OCI-LY1 (cell line): Measurements from ENCODE around the gene FBXW4.

Experiments
- H2AFZ ChIP-seq: fragments of 200-600 bp; sonication (generic), shearing (Covaris generic); 2 replicates; pipeline ENCODE4 v1.6.0; 2014; ENCODE audit warnings: antibody characterized with exemption, mild to moderate bottlenecking, low read length
- H3F3A ChIP-seq: fragments of 200-600 bp; sonication (generic), shearing (Covaris generic); 2 replicates; pipeline ENCODE4 v1.6.0; 2014; ENCODE audit warnings: mild to moderate bottlenecking, antibody characterized with exemption, low read length, moderate library complexity; ENCODE audit not compliant: insufficient read depth
- H3K27ac ChIP-seq: fragments of 200-600 bp; sonication (generic); 2 replicates; pipeline ENCODE4 v1.5.1; 2014; ENCODE audit warnings: low read length, mixed run types, mild to moderate bottlenecking, low read depth; ENCODE audit not compliant: poor library complexity, severe bottlenecking
- H3K27me3 ChIP-seq: fragments of 200-600 bp; sonication (generic); 2 replicates; pipeline ENCODE4 v1.6.0; 2014; ENCODE audit warnings: antibody characterized with exemption, mild to moderate bottlenecking, low read length, moderate library complexity; ENCODE audit not compliant: insufficient read depth
- H3K36me3 ChIP-seq: fragments of 200-600 bp; sonication (generic); 2 replicates; pipeline ENCODE4 v1.6.1; 2014; ENCODE audit warnings: mild to moderate bottlenecking, antibody characterized with exemption, low read length, moderate library complexity, mixed read lengths; ENCODE audit not compliant: insufficient read depth
- H3K4me1 ChIP-seq: fragments of 200-600 bp; sonication (generic); 2 replicates; pipeline ENCODE4 v1.5.1; 2014; ENCODE audit warnings: mild to moderate bottlenecking, low read length, moderate library complexity; ENCODE audit not compliant: insufficient read depth, severe bottlenecking
- H3K4me2 ChIP-seq: fragments of 200-600 bp; sonication (generic), shearing (Covaris generic); 2 replicates; pipeline ENCODE4 v1.6.1; 2014; ENCODE audit warnings: low read length
- H3K4me3 ChIP-seq: fragments of 200-600 bp; sonication (generic); 2 replicates; pipeline ENCODE4 v1.5.1; 2014; ENCODE audit warnings: low read length, low read depth, mild to moderate bottlenecking, mixed read lengths; ENCODE audit not compliant: poor library complexity, severe bottlenecking
- H3K79me2 ChIP-seq: fragments of 200-600 bp; shearing (Covaris generic); 2 replicates; pipeline ENCODE4 v1.6.1; 2016; ENCODE audit warnings: mixed run types, low read length, mixed read lengths; ENCODE audit not compliant: insufficient read depth
- H3K9ac ChIP-seq: fragments of 200-600 bp; sonication (generic), shearing (Covaris generic); 2 replicates; pipeline ENCODE4 v1.6.1; 2014; ENCODE audit warnings: mild to moderate bottlenecking, low read length, mixed read lengths
- H3K9me2 ChIP-seq: fragments of 200-600 bp; sonication (generic), shearing (Covaris generic); 2 replicates; pipeline ENCODE4 v1.6.1; 2014; ENCODE audit warnings: low read depth, mild to moderate bottlenecking, low read length, mixed read lengths
- H3K9me3 ChIP-seq: fragments of 200-600 bp; shearing (Covaris generic); 2 replicates; pipeline ENCODE4 v1.6.1; 2014; ENCODE audit warnings: low read length, mixed read lengths
- H4K20me1 ChIP-seq: fragments of 200-600 bp; sonication (generic), shearing (Covaris generic); 2 replicates; pipeline ENCODE4 v1.6.0; 2016; ENCODE audit warnings: mild to moderate bottlenecking, low read length; ENCODE audit not compliant: insufficient read depth
- EZH2 ChIP-seq: fragments of 200-600 bp; sonication (generic), shearing (Covaris generic); IDR thresholded peaks from 2 replicates; pipeline ENCODE4 v1.8.0; 2017; ENCODE audit warnings: borderline replicate concordance, mixed run types, mild to moderate bottlenecking, antibody characterized with exemption, low read length, moderate library complexity, mixed read lengths
- TF ChIP-seq, protein P1 (sequence below): fragments of 200-600 bp; sonication (generic), shearing (Covaris generic); IDR thresholded peaks from 2 replicates; pipeline ENCODE4 v1.5.1; 2017; ENCODE audit warnings: mild to moderate bottlenecking, antibody characterized with exemption, low read length, moderate library complexity, mixed read lengths

The FBXW4 gene

GRCh38 chr10:101672536-101672935 lies 22.4 kb downstream of the FBXW4 start:
- Histone ChIP-seq H3K36me3 (peaks cover 57% of the 10 kb centered on the region), H3K9me3 (no peaks in the 10 kb centered on the region), H3F3A (no peaks in the 10 kb centered on the region), H3K79me2 (no peaks in the 10 kb centered on the region), H3K27ac (no peak overlapping the region), H3K4me2 (no peak overlapping the region), H2AFZ (no peak overlapping the region), H3K4me1 (peaks cover 7% of the 10 kb centered on the region), H3K27me3 (no peaks in the 10 kb centered on the region), H4K20me1 (no peaks in the 10 kb centered on the region), H3K9me2 (no peaks in the 10 kb centered on the region), H3K9ac (no peak overlapping the region), H3K4me3 (no peak overlapping the region)
- no peak for TF ChIP-seq EZH2
- TF ChIP-seq, protein P1, sequence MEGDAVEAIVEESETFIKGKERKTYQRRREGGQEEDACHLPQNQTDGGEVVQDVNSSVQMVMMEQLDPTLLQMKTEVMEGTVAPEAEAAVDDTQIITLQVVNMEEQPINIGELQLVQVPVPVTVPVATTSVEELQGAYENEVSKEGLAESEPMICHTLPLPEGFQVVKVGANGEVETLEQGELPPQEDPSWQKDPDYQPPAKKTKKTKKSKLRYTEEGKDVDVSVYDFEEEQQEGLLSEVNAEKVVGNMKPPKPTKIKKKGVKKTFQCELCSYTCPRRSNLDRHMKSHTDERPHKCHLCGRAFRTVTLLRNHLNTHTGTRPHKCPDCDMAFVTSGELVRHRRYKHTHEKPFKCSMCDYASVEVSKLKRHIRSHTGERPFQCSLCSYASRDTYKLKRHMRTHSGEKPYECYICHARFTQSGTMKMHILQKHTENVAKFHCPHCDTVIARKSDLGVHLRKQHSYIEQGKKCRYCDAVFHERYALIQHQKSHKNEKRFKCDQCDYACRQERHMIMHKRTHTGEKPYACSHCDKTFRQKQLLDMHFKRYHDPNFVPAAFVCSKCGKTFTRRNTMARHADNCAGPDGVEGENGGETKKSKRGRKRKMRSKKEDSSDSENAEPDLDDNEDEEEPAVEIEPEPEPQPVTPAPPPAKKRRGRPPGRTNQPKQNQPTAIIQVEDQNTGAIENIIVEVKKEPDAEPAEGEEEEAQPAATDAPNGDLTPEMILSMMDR, result no peak

- H3K27me3 ChIP-seq, result no peaks in the 10 kb centered on the region
- no peaks in the 10 kb centered on the region for H4K20me1 ChIP-seq
- no peaks in the 10 kb centered on the region for H3K9me3 ChIP-seq
- peaks cover 47% of the 10 kb centered on the region for H3K36me3 ChIP-seq
- H3F3A ChIP-seq, result no peaks in the 10 kb centered on the region
- no peaks in the 10 kb centered on the region for H3K9me2 ChIP-seq
- H3K4me1 ChIP-seq, result peaks cover 7% of the 10 kb centered on the region
- no peaks in the 10 kb centered on the region for H3K79me2 ChIP-seq
- H2AFZ ChIP-seq, result no peak overlapping the region
- H3K27ac ChIP-seq, result no peak overlapping the region
- no peak for TF ChIP-seq EZH2
- TF ChIP-seq, protein P1, result no peak
- H3K9ac ChIP-seq, result no peak overlapping the region
- H3K4me3 ChIP-seq, result no peak overlapping the region
- H3K4me2 ChIP-seq, result no peak overlapping the region
These were observed 23.5 kb downstream of the FBXW4 start for GRCh38 chr10:101671453-101671852.

DNA sequence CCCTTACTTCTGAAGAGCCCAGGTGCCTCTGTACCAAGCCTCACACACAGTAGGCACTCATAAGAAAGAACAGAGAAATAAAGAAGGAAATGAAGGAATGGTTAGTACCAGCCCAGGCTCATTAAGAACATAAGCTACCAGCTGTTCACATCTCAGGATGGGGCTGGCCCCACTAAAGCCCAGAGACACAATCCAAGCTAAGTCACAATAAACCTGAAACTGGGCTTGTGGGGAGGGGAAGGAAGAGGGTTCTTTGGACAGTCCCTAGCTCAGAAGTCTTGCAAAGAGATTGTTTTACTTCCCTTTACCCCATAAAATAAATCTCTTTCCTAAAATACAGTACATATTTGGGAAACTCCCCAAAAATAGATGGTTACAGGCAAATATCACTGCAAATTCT lies 24.3 kb downstream of the FBXW4 start:
- H3K27me3 ChIP-seq, result no peaks in the 10 kb centered on the region

More for the DNA sequence above, 24.3 kb downstream of the FBXW4 start:
- TF ChIP-seq EZH2, result no peak
- TF ChIP-seq, protein P1, result no peak
- Histone ChIP-seq H3K36me3 (peaks cover 49% of the 10 kb centered on the region), H3K27ac (no peak overlapping the region), H2AFZ (no peak overlapping the region), H3K9me2 (no peaks in the 10 kb centered on the region), H3K4me1 (peaks cover 7% of the 10 kb centered on the region), H3K4me3 (no peak overlapping the region), H3K9me3 (no peaks in the 10 kb centered on the region), H4K20me1 (no peaks in the 10 kb centered on the region), H3K4me2 (no peak overlapping the region), H3K79me2 (no peaks in the 10 kb centered on the region), H3F3A (no peaks in the 10 kb centered on the region), H3K9ac (no peak overlapping the region)
